BJ (cell line): ENCODE data around the gene FANCD2. TPM values are rescaled to one million over a fixed set of nuclear protein-coding genes. Genes with fewer than 3 reads are reported as not detected.

Experiments
- CTCF ChIA-PET: fragments of 350-600 bp; formaldehyde crosslinking; extraction: SDS; loops from one replicate; lab custom pipeline; 2021; ENCODE audit warnings: antibody characterized with exemption, inconsistent platforms; lab: Yijun Ruan, JAX
- POLR2A ChIA-PET: fragments of 300-600 bp; sonication (Branson Sonifier 250); formaldehyde crosslinking; extraction: SDS; loops from one replicate; lab custom pipeline; 2021; ENCODE audit warnings: antibody characterized with exemption; lab: Charles Lee
- DNase-seq: peaks from one replicate; pipeline ENCODE4 v3.0.0-alpha.2; 2011; ENCODE audit warnings: low read depth
- H3K27me3 ChIP-seq: 2 replicates; pipeline ENCODE4 v1.6.0; 2011; ENCODE audit warnings: low read length; ENCODE audit not compliant: control insufficient read depth, insufficient read depth
- H3K36me3 ChIP-seq: 2 replicates; pipeline ENCODE4 v1.5.1; 2011; ENCODE audit warnings: low read length; ENCODE audit not compliant: control insufficient read depth, insufficient read depth
- H3K4me3 ChIP-seq: 2 replicates; pipeline ENCODE4 v1.5.1; 2011; ENCODE audit warnings: low read depth, mild to moderate bottlenecking, control low read depth, low read length
- CTCF ChIP-seq: IDR thresholded peaks from 2 replicates; pipeline ENCODE4 v1.5.1; 2011; ENCODE audit warnings: low read depth, mild to moderate bottlenecking, control low read depth, inconsistent platforms, low read length, moderate library complexity; ENCODE audit not compliant: insufficient read depth
- polyA minus RNA-seq: library from RNA; depleted of rRNA, polyadenylated mRNA; stranded (reverse); fragments of >200 nt; gene quantifications from 2 replicates; pipeline ENCODE4 v1.2.3, GENCODE V29; 2011; rRNA and poly(A)+ RNA removed
- polyA plus RNA-seq: library from polyadenylated mRNA; depleted of rRNA; stranded (reverse); fragments of >200 nt; gene quantifications from 2 replicates; pipeline ENCODE4 v1.2.3, GENCODE V29; 2011; rRNA removed

The FANCD2 gene
- 5.6 and 5.9 TPM in 2 replicates for polyA plus RNA-seq
- polyA minus RNA-seq = 10.8 TPM in 2 replicates

GRCh38 chr3:10026084-10026890, at the start of gene FANCD2:
Gene FANCD2, plus strand, starts transcription at chr3:10026437. Its CDS starts 2,221 bp downstream, at chr3:10028658.
- no peak for TF ChIP-seq CTCF
- H3K36me3 ChIP-seq = peaks cover 3% of the 10 kb centered on the region
- POLR2A ChIA-PET = no interaction called here
- no peaks in the 10 kb centered on the region for H3K27me3 ChIP-seq
- CTCF ChIA-PET = interaction anchor here (0.8 to 1.1 kb wide), 2 partner anchors 80 to 94 kb away, joined by 3 read pairs; no protein-coding TSS in a partner anchor
- peak; percentile 34 for DNase-seq
- peak within 1 kb of the TSS; percentile 89 for H3K4me3 ChIP-seq

GRCh38 chr3:9976721-9977709, 49.2 kb upstream of the FANCD2 start:
- H3K4me3 ChIP-seq = no peak overlapping the region
- DNase-seq = peak; percentile 98
- CTCF ChIA-PET = interaction anchor here (0.6 to 1.3 kb wide), 4 partner anchors 18 to 136 kb away, joined by 3 to 4 read pairs (median 4); no protein-coding TSS in a partner anchor
- TF ChIP-seq CTCF = no peak
- POLR2A ChIA-PET = interaction anchor here (0.5 to 0.7 kb wide), 2 partner anchors 11 to 17 kb away, joined by 3 to 9 read pairs; no protein-coding TSS in a partner anchor
- H3K27me3 ChIP-seq = no peaks in the 10 kb centered on the region
- H3K36me3 ChIP-seq = peaks cover 7% of the 10 kb centered on the region

DNA sequence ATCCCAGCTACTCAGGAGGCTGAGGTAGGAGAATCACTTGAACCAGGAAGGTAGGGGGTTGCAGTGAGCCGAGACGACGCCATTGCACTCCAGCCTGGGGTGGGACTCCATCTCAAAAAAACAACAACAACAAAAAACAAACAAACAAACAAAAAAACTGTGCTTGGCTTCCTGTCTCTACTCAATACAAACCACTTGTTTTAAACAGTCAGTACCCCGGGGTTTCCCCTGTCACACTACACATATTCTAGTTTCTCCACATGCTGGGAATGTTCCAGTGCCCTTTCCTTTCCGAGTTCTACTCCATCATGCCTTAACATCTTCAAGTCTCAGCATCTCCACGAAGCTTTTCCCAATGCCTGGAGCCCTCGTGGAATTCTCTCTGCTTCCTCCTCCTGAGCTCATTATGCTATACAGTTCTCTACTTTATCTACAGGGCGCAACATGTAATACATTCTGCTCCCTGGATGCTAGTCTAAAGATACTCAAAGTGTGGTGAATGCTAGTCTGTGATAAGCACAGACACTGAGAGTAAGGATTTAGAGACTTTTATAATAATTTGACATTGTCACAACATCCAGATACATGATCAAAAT, 47.4 kb upstream of the FANCD2 start:
- CTCF ChIA-PET = interaction anchor here (0.6 to 1.3 kb wide), 3 partner anchors 32 to 265 kb away, joined by 3 to 4 read pairs (median 3); no protein-coding TSS in a partner anchor
- TF ChIP-seq CTCF = no peak

GRCh38 chr3:9980251-9980650, 46.0 kb upstream of the FANCD2 start:
- H3K27me3 ChIP-seq = no peaks in the 10 kb centered on the region
- CTCF ChIA-PET = no interaction called here
- DNase-seq = no peak
- TF ChIP-seq CTCF = no peak
- H3K36me3 ChIP-seq = no peaks in the 10 kb centered on the region; the same call in 1 of the 2 replicates
- POLR2A ChIA-PET = interaction anchor here (0.7 kb wide), 1 partner anchor 9 kb away, joined by 19 read pairs; no protein-coding TSS in a partner anchor
- no peak overlapping the region for H3K4me3 ChIP-seq

More for the DNA sequence above, 47.4 kb upstream of the FANCD2 start:
- DNase-seq = no peak
- POLR2A ChIA-PET = no interaction called here
- Histone ChIP-seq H3K36me3 (no peaks in the 10 kb centered on the region; the same call in none of the 2 replicates), H3K4me3 (no peak overlapping the region), H3K27me3 (no peaks in the 10 kb centered on the region)
